SK-N-SH (cell line): ENCODE results near the gene FAM227B. TPM values are rescaled to one million over a fixed set of nuclear protein-coding genes. Genes with fewer than 3 reads are reported as not detected.
A peak's percentile ranks its signal among the peaks of the same experiment; 100 is the strongest.
"Not testable (repeated sequence)": the region's sequence is repeated elsewhere in the genome, so short reads cannot be mapped to it uniquely, and the experiment has no call there.

ENCODE experiments used
- CTCF ChIA-PET: fragments of 300-600, 350-600 bp; formaldehyde crosslinking; extraction: SDS; loops from one replicate; lab custom pipeline; 2021; lab: Yijun Ruan, JAX
- POLR2A ChIA-PET: fragments of 350-600 bp; sonication (Branson Sonifier 250); formaldehyde crosslinking; extraction: SDS; loops from one replicate; lab custom pipeline; 2020; ENCODE audit warnings: antibody characterized with exemption, inconsistent platforms; lab: Yijun Ruan, JAX
- DNase-seq: peaks from one replicate; pipeline ENCODE4 v3.0.0; 2012
- H2AFZ ChIP-seq: fragments of 200-600 bp; sonication (generic); 2 replicates; pipeline ENCODE4 v1.8.1; 2016; ENCODE audit warnings: antibody characterized with exemption, mild to moderate bottlenecking, low read depth
- H3F3A ChIP-seq: fragments of 200-600 bp; sonication (generic); replicated peaks from 2 replicates; pipeline ENCODE3; 2016; ENCODE audit warnings: antibody characterized with exemption, mild to moderate bottlenecking; ENCODE audit not compliant: insufficient read depth
- H3K27ac ChIP-seq, 2 experiments: fragments of 200-500 bp in 1 of 2; fragments of 200-600 bp in 1 of 2; sonication (Bioruptor generic) in 1 of 2; sonication (generic), shearing (Covaris generic) in 1 of 2; 2 replicates each; pipeline versions ENCODE4 v1.5.1 to v1.6.1; 2014 to 2016; ENCODE audit warnings: low read depth in 2 of 2, inconsistent platforms in 1 of 2, low read length in 1 of 2, mild to moderate bottlenecking in 1 of 2, mixed read lengths in 1 of 2
- H3K27me3 ChIP-seq: fragments of 200-600 bp; sonication (generic), shearing (Covaris generic); 2 replicates; pipeline ENCODE4 v1.6.1; 2016; ENCODE audit warnings: mixed run types; ENCODE audit not compliant: insufficient read depth
- H3K36me3 ChIP-seq, 2 experiments: fragments of 200-500 bp in 1 of 2; fragments of 200-600 bp in 1 of 2; sonication (Bioruptor generic) in 1 of 2; sonication (generic) in 1 of 2; replicated peaks in 1 of 2; 2 replicates each; pipeline versions ENCODE3 to v1.5.1; 2014 to 2016; ENCODE audit warnings: low read length in 1 of 2, mild to moderate bottlenecking in 1 of 2; ENCODE audit not compliant: insufficient read depth in 2 of 2, control insufficient read depth in 1 of 2
- H3K4me1 ChIP-seq, 2 experiments: fragments of 200-500 bp in 1 of 2; fragments of 200-600 bp in 1 of 2; sonication (Bioruptor generic) in 1 of 2; sonication (generic), shearing (Covaris generic) in 1 of 2; 2 replicates each; pipeline versions ENCODE4 v1.5.1 to v1.6.1; 2014 to 2016; ENCODE audit warnings: low read depth in 1 of 2, low read length in 1 of 2, mixed run types in 1 of 2; ENCODE audit not compliant: insufficient read depth in 2 of 2, control insufficient read depth in 1 of 2
- H3K4me2 ChIP-seq: fragments of 200-600 bp; sonication (generic), shearing (Covaris generic); 2 replicates; pipeline ENCODE4 v1.6.1; 2017; ENCODE audit warnings: mixed run types
- H3K4me3 ChIP-seq, 2 experiments: fragments of 200-500 bp in 1 of 2; fragments of 200-600 bp in 1 of 2; sonication (Bioruptor generic) in 1 of 2; sonication (generic), shearing (Covaris generic) in 1 of 2; 2 replicates each; pipeline versions ENCODE4 v1.5.1 to v1.8.1; 2014 to 2016; ENCODE audit warnings: low read depth in 2 of 2, inconsistent platforms in 1 of 2, low read length in 1 of 2, mild to moderate bottlenecking in 1 of 2, mixed read lengths in 1 of 2, moderate library complexity in 1 of 2
- H3K79me2 ChIP-seq: fragments of 200-600 bp; sonication (generic); 2 replicates; pipeline ENCODE4 v1.8.1; 2017; ENCODE audit warnings: mild to moderate bottlenecking; ENCODE audit not compliant: insufficient read depth
- H3K9ac ChIP-seq: fragments of 200-600 bp; sonication (generic); 2 replicates; pipeline ENCODE4 v1.6.1; 2017; ENCODE audit warnings: mixed run types
- H3K9me2 ChIP-seq: fragments of 200-600 bp; sonication (generic); 2 replicates; pipeline ENCODE4 v1.6.1; 2017; ENCODE audit warnings: mixed run types
- H3K9me3 ChIP-seq: fragments of 200-600 bp; sonication (generic); 2 replicates; pipeline ENCODE4 v1.6.1; 2017; ENCODE audit warnings: mixed run types, mild to moderate bottlenecking, moderate library complexity
- H4K20me1 ChIP-seq: fragments of 200-600 bp; sonication (generic); 2 replicates; pipeline ENCODE4 v1.6.1; 2017; ENCODE audit warnings: mild to moderate bottlenecking, mixed run types; ENCODE audit not compliant: insufficient read depth
- EZH2phosphoT487 ChIP-seq: fragments of 200-600 bp; sonication (generic); IDR thresholded peaks from 2 replicates; pipeline ENCODE4 v1.6.1; 2017; ENCODE audit warnings: low read depth, mixed run types, mild to moderate bottlenecking, antibody characterized with exemption, moderate library complexity, borderline replicate concordance
- FOXJ3 ChIP-seq: sonication (generic); formaldehyde crosslinking; IDR thresholded peaks from 2 replicates; pipeline ENCODE4 v1.5.1; 2020; ENCODE audit warnings: mild to moderate bottlenecking, missing genetic modification reagents
- JUND ChIP-seq: IDR thresholded peaks from 2 replicates; pipeline ENCODE4 v1.4.0; 2012
- MXI1 ChIP-seq: IDR thresholded peaks from 2 replicates; pipeline ENCODE4 v1.6.1; 2012; ENCODE audit warnings: mild to moderate bottlenecking, low read depth, low read length, improper control_type of control experiment
- NRF1 ChIP-seq: IDR thresholded peaks from 2 replicates; pipeline ENCODE4 v1.6.1; 2012; ENCODE audit warnings: low read depth, mild to moderate bottlenecking, low read length
- POLR2AphosphoS5 ChIP-seq: IDR thresholded peaks from 2 replicates; pipeline ENCODE4 v1.6.1; 2012; ENCODE audit warnings: low read depth, low read length
- RAD21 ChIP-seq: IDR thresholded peaks from 2 replicates; pipeline ENCODE4 v1.6.1; 2012; ENCODE audit warnings: mild to moderate bottlenecking, low read length
- RCOR1 ChIP-seq: fragments of 150-350 bp; IDR thresholded peaks from 2 replicates; pipeline ENCODE4 v1.6.1; 2017; ENCODE audit warnings: antibody characterized with exemption, low read length
- REST ChIP-seq: IDR thresholded peaks from 2 replicates; pipeline ENCODE4 v1.6.1; 2012; ENCODE audit warnings: mild to moderate bottlenecking, low read depth, low read length, moderate library complexity
- RFX5 ChIP-seq: IDR thresholded peaks from 2 replicates; pipeline ENCODE4 v1.6.1; 2012; ENCODE audit warnings: mild to moderate bottlenecking, improper control_type of control experiment, low read length
- RXRA ChIP-seq: IDR thresholded peaks from 2 replicates; pipeline ENCODE4 v1.4.0; 2012; ENCODE audit warnings: low read depth, mild to moderate bottlenecking, borderline replicate concordance
- SIN3A ChIP-seq: IDR thresholded peaks from 2 replicates; pipeline ENCODE4 v1.6.1; 2012; ENCODE audit warnings: low read depth, mild to moderate bottlenecking, low read length, moderate library complexity, borderline replicate concordance
- SMC3 ChIP-seq: IDR thresholded peaks from 2 replicates; pipeline ENCODE4 v1.6.1; 2012; ENCODE audit warnings: low read depth, low read length, improper control_type of control experiment
- TCF12 ChIP-seq: IDR thresholded peaks from 2 replicates; pipeline ENCODE4 v1.4.0; 2012
- YY1 ChIP-seq: IDR thresholded peaks from 2 replicates; pipeline ENCODE4 v1.4.0; 2012; ENCODE audit warnings: low read depth, mild to moderate bottlenecking
- WGBS: methylation state at CpG from one replicate; pipeline ENCODE4 v1.1.6; 2017; ENCODE audit warnings: low lambda C conversion rate; 5-methylcytosine and 5-hydroxymethylcytosine counted together
- polyA plus RNA-seq, 3 experiments: library from polyadenylated mRNA; depleted of rRNA; stranded (reverse); fragments of >200 nt; gene quantifications; 2 replicates each; pipeline ENCODE4 v1.2.3, GENCODE V29; 2012
- TF ChIP-seq, protein P1 (sequence below): IDR thresholded peaks from 2 replicates; pipeline ENCODE4 v1.4.0; 2012; ENCODE audit warnings: low read depth, borderline replicate concordance
- TF ChIP-seq, protein P2 (sequence below): fragments of 150-350 bp; IDR thresholded peaks from 2 replicates; pipeline ENCODE4 v1.6.1; 2016; ENCODE audit warnings: mild to moderate bottlenecking, low read depth, low read length
- TF ChIP-seq, protein P3 (sequence below): fragments of 150-350 bp; IDR thresholded peaks from 2 replicates; pipeline ENCODE4 v1.6.1; 2017; ENCODE audit warnings: antibody characterized with exemption, low read length, low read depth, borderline replicate concordance

FAM227B gene
- polyA plus RNA-seq, 1 of the 3 experiments (the other 2 are of a cell fraction), result 4.4 TPM

GRCh38 chr15:49604625-49605409 lies 15.8 kb downstream of the FAM227B start:
- no peak overlapping the region for H3K4me2 ChIP-seq
- peak overlapping the region in 1 of 2 experiments; percentile 3; a peak in 1 of 4 replicates for H3K4me3 ChIP-seq
- no peaks in the 10 kb centered on the region; the same call in 1 of the 2 replicates for H3K9me3 ChIP-seq
- no peaks in the 10 kb centered on the region for H3F3A ChIP-seq
- POLR2A ChIA-PET, result no interaction called here
- CTCF ChIA-PET, result no interaction called here
- no peaks in the 10 kb centered on the region for H4K20me1 ChIP-seq
- H3K79me2 ChIP-seq, result no peaks in the 10 kb centered on the region
- no peak overlapping the region for H3K27ac ChIP-seq
- H3K36me3 ChIP-seq, result peaks cover 2 to 13% of the 10 kb centered on the region in 2 experiments
- H3K9ac ChIP-seq, result no peak overlapping the region
- DNase-seq, result no peak
- no peaks in the 10 kb centered on the region for H3K27me3 ChIP-seq
- no peaks in the 10 kb centered on the region for H3K9me2 ChIP-seq
- H2AFZ ChIP-seq, result no peak overlapping the region
- 100% methylated on average over 1 of the region's 2 CpGs for WGBS
- TF ChIP-seq MXI1 (no peak), RCOR1 (no peak), JUND (no peak), EZH2phosphoT487 (no peak), RXRA (no peak), POLR2AphosphoS5 (no peak), TCF12 (no peak), RFX5 (no peak), SIN3A (no peak), RAD21 (no peak), SMC3 (no peak), REST (no peak), YY1 (no peak), NRF1 (no peak), FOXJ3 (no peak)
- TF ChIP-seq, protein P1, sequence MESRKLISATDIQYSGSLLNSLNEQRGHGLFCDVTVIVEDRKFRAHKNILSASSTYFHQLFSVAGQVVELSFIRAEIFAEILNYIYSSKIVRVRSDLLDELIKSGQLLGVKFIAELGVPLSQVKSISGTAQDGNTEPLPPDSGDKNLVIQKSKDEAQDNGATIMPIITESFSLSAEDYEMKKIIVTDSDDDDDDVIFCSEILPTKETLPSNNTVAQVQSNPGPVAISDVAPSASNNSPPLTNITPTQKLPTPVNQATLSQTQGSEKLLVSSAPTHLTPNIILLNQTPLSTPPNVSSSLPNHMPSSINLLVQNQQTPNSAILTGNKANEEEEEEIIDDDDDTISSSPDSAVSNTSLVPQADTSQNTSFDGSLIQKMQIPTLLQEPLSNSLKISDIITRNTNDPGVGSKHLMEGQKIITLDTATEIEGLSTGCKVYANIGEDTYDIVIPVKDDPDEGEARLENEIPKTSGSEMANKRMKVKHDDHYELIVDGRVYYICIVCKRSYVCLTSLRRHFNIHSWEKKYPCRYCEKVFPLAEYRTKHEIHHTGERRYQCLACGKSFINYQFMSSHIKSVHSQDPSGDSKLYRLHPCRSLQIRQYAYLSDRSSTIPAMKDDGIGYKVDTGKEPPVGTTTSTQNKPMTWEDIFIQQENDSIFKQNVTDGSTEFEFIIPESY, result no peak
- TF ChIP-seq, protein P2, sequence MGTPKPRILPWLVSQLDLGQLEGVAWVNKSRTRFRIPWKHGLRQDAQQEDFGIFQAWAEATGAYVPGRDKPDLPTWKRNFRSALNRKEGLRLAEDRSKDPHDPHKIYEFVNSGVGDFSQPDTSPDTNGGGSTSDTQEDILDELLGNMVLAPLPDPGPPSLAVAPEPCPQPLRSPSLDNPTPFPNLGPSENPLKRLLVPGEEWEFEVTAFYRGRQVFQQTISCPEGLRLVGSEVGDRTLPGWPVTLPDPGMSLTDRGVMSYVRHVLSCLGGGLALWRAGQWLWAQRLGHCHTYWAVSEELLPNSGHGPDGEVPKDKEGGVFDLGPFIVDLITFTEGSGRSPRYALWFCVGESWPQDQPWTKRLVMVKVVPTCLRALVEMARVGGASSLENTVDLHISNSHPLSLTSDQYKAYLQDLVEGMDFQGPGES, result no peak
- TF ChIP-seq, protein P3, sequence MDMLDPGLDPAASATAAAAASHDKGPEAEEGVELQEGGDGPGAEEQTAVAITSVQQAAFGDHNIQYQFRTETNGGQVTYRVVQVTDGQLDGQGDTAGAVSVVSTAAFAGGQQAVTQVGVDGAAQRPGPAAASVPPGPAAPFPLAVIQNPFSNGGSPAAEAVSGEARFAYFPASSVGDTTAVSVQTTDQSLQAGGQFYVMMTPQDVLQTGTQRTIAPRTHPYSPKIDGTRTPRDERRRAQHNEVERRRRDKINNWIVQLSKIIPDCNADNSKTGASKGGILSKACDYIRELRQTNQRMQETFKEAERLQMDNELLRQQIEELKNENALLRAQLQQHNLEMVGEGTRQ, result no peak
- no peaks in the 10 kb centered on the region for H3K4me1 ChIP-seq

DNA sequence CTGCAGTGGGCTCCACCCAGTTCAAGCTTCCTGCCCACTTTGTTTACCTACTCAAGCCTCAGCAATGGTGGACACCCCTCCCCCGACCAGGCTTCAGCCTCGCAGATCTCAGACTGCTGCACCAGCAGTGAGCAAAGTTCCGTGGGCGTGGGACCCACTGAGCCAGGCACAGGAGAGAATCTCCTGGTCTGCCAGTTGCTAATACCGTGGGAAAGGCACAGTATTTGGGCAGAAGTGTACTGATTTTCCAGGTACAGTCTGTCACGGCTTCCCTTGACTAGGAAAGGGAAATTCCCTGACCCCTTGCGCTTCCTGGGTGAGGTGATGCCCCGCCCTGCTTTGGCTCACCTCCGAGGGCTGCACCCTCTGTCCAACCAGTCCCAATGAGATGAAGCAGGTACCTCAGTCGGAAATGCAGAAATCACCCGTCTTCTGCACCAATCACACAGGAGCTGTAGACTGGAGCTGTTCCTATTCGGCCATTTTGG lies 27.7 kb downstream of the FAM227B start:
- WGBS, result 79% methylated on average over 8 of the region's 12 CpGs
- DNase-seq, POLR2A ChIA-PET: not testable (repeated sequence)

More for the DNA sequence above, 27.7 kb downstream of the FAM227B start:
- CTCF ChIA-PET, H3K27ac ChIP-seq, H3K9ac ChIP-seq, H3K79me2 ChIP-seq, H3K27me3 ChIP-seq, H3K4me2 ChIP-seq, H2AFZ ChIP-seq, H3K36me3 ChIP-seq, H3K4me3 ChIP-seq, H4K20me1 ChIP-seq, H3K9me2 ChIP-seq, H3K9me3 ChIP-seq, H3F3A ChIP-seq, H3K4me1 ChIP-seq: not testable (repeated sequence)
